Adrenal gland (tissue), 5 donors: ENCODE results near the gene TEKT3.

Source experiments
- POLR2A ChIP-seq, 2 donors: fragments of 450-650 bp; IDR thresholded peaks; one replicate each; pipeline ENCODE4 v1.6.1; 2017; ENCODE audit warnings: antibody characterized with exemption in 2 of 2, mild to moderate bottlenecking in 2 of 2, moderate library complexity in 1 of 2
- TF ChIP-seq, protein P1 (sequence below), 6 experiments: fragments of 450-650 bp in 4 of 6; fragments of 200-600 bp in 2 of 6; sonication (generic) in 1 of 6; IDR thresholded peaks; 1 replicate in 5 of 6; 2 replicates in 1 of 6; pipeline versions ENCODE4 v1.5.1 to v1.8.0; 2016 to 2021; ENCODE audit warnings: antibody characterized with exemption in 6 of 6, mild to moderate bottlenecking in 2 of 6, moderate library complexity in 1 of 6
- donor health status: DM: no; HTN: no; CAD: no.

DNA sequence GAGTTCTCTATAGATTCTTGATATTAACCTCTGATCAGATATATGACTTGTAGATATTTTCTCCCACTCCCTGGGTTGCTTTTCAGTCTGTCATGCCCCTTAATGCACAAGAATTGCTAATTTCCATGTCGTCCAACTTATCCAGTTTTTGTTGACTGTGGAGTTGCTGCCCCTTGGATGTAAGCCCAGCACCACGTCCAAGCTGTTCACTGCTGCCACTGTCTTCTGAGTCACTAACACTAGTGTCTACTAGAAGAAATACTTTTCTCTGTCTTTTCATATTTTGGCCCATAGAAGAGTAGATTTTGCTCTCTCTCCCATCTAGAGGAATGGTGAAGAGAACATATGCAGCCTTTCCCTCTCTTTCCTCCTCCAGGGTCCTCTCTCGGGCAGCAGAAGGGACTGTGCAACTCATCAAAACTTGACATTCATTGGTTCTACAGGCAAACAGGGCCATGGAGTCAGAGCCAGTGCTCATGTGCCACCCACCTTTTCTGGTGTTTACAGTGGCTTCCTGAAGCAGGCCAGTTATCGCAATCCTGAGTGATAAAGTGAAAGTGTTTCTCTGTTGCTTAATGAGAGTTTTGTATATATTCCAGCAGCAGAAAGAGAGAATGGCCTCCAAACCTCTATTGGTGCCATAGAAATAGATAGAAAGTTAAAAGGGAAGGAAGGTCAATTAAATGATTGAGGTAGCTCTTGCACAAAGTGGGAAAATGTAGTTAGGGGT is 53.7 kb downstream of the TEKT3 start:
- TF ChIP-seq, protein P1, sequence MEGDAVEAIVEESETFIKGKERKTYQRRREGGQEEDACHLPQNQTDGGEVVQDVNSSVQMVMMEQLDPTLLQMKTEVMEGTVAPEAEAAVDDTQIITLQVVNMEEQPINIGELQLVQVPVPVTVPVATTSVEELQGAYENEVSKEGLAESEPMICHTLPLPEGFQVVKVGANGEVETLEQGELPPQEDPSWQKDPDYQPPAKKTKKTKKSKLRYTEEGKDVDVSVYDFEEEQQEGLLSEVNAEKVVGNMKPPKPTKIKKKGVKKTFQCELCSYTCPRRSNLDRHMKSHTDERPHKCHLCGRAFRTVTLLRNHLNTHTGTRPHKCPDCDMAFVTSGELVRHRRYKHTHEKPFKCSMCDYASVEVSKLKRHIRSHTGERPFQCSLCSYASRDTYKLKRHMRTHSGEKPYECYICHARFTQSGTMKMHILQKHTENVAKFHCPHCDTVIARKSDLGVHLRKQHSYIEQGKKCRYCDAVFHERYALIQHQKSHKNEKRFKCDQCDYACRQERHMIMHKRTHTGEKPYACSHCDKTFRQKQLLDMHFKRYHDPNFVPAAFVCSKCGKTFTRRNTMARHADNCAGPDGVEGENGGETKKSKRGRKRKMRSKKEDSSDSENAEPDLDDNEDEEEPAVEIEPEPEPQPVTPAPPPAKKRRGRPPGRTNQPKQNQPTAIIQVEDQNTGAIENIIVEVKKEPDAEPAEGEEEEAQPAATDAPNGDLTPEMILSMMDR (IDR thresholded peaks at IDR 0.05) = no peak
- no peak for TF ChIP-seq POLR2A (IDR thresholded peaks at IDR 0.05)
